DMS 273 (cell line): ENCODE measurements around the gene NEK7.

Experiments used
- DNase-seq: peaks from one replicate; lab custom pipeline; 2025; ENCODE audit not compliant: unreplicated experiment; lab: John Stamatoyannopoulos, UW

NEK7 gene

GRCh38 chr1:198333744-198334143 lies 176.9 kb downstream of the NEK7 start:
- no peak for DNase-seq

GRCh38 chr1:198335663-198336062 lies 178.9 kb downstream of the NEK7 start:
- DNase-seq: no peak

- DNase-seq: no peak
Observed at GRCh38 chr1:198337886-198338285, 181.1 kb downstream of the NEK7 start.

- DNase-seq: no peak
Observed at GRCh38 chr1:198340139-198340538, 183.3 kb downstream of the NEK7 start.

- no peak for DNase-seq
Observed at GRCh38 chr1:198346178-198346577, 189.4 kb downstream of the NEK7 start.

GRCh38 chr1:198350456-198350855 lies 193.7 kb downstream of the NEK7 start:
- no peak for DNase-seq

GRCh38 chr1:198352975-198353695 lies 196.3 kb downstream of the NEK7 start:
- DNase-seq: no peak

GRCh38 chr1:198357937-198358336 lies 201.1 kb downstream of the NEK7 start:
- DNase-seq: no peak

- DNase-seq: peak; percentile 10
Observed at GRCh38 chr1:198359024-198359653, 202.3 kb downstream of the NEK7 start.

GRCh38 chr1:198360208-198360729 lies 203.5 kb downstream of the NEK7 start:
- no peak for DNase-seq

GRCh38 chr1:198361237-198361767 lies 204.5 kb downstream of the NEK7 start:
- no peak for DNase-seq

- no peak for DNase-seq
Observed at GRCh38 chr1:198363625-198364151, 206.9 kb downstream of the NEK7 start.

GRCh38 chr1:198364471-198364870 lies 207.7 kb downstream of the NEK7 start:
- DNase-seq: no peak

- DNase-seq: no peak
Observed at GRCh38 chr1:198367296-198367695, 210.5 kb downstream of the NEK7 start.

GRCh38 chr1:198370996-198371395 lies 214.2 kb downstream of the NEK7 start:
- DNase-seq: no peak
